ENCODE data around the gene KYNU.

KYNU gene

DNA sequence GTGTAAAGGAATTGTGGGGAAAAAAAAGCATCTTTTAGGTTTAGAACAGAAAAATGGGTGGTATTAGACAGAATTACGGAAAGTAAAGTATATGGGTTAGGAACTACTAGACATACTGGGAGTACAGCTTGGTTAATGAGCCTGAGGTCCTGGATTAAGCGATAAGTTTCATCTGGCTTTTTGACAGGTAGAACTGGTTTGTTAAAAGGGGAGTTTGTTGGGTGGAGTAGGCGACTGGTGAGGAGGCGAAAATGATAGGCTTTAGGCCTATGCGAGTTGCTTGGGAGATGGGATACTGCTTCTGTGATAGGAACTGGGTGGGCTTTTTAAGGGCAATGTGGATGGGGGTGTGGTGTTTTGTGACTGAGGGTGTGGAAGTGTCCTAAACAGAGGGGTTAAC, 56.5 kb downstream of the KYNU start (continued):
- TF ChIP-seq HIC1 (tag by site-specific recombination; IDR thresholded peaks at IDR 0.05): no peak

- H3K36me3 ChIP-seq (ENCODE audit: control insufficient read depth in 2 of 2, insufficient read depth in 1 of 2, low read length in 2 of 2): no peaks in the 10 kb centered on the region
- ChIA-PET POLR2A (no interaction called here), CTCF (no interaction called here)
- H3K27ac ChIP-seq (ENCODE audit: extremely low read depth, low read depth, low read length): no peak overlapping the region
- no peaks in the 10 kb centered on the region for H3K4me1 ChIP-seq (ENCODE audit: control insufficient read depth, insufficient read depth, low read length)
- no peak overlapping the region for H3K4me3 ChIP-seq (ENCODE audit: low read depth, low read length)
- TF ChIP-seq SCRT2 (tag by site-specific recombination; IDR thresholded peaks at IDR 0.05) (no peak), ZNF37A (tag by site-specific recombination; IDR thresholded peaks at IDR 0.05) (no peak)
- no peaks in the 10 kb centered on the region for H3K9me3 ChIP-seq (ENCODE audit: control insufficient read depth, insufficient read depth, low read depth, low read length)
Measured at GRCh38 chr2:142935563-142936089, 58.2 kb downstream of the KYNU start.

- TF ChIP-seq ZBTB49 (tag by site-specific recombination; IDR thresholded peaks at IDR 0.05; ENCODE audit: low read depth): no peak
- TF ChIP-seq ZNF148 (tag by site-specific recombination; IDR thresholded peaks at IDR 0.05; ENCODE audit: borderline replicate concordance): no peak
- TF ChIP-seq OSR2 (tag by site-specific recombination; IDR thresholded peaks at IDR 0.05): no peak
- TF ChIP-seq ZNF514 (tag by site-specific recombination; IDR thresholded peaks at IDR 0.05): no peak
- no peak for TF ChIP-seq ZNF707 (tag by site-specific recombination; IDR thresholded peaks at IDR 0.05)
- TF ChIP-seq ZNF837 (tag by site-specific recombination; IDR thresholded peaks at IDR 0.05): no peak
- no peak for TF ChIP-seq KLF8 (tag by site-specific recombination; IDR thresholded peaks at IDR 0.05)
- no peak for TF ChIP-seq ZNF157 (tag by site-specific recombination; IDR thresholded peaks at IDR 0.05)
- no peak for TF ChIP-seq ZSCAN23 (tag by site-specific recombination; IDR thresholded peaks at IDR 0.05)
- TF ChIP-seq, protein P1, sequence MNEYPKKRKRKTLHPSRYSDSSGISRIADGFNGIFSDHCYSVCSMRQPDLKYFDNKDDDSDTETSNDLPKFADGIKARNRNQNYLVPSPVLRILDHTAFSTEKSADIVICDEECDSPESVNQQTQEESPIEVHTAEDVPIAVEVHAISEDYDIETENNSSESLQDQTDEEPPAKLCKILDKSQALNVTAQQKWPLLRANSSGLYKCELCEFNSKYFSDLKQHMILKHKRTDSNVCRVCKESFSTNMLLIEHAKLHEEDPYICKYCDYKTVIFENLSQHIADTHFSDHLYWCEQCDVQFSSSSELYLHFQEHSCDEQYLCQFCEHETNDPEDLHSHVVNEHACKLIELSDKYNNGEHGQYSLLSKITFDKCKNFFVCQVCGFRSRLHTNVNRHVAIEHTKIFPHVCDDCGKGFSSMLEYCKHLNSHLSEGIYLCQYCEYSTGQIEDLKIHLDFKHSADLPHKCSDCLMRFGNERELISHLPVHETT (tag by site-specific recombination; IDR thresholded peaks at IDR 0.05): no peak
- Histone ChIP-seq H3K4me3 (ENCODE audit: low read depth, low read length) (no peak overlapping the region), H3K4me1 (ENCODE audit: control insufficient read depth, insufficient read depth, low read length) (no peaks in the 10 kb centered on the region), H3K27ac (ENCODE audit: extremely low read depth, low read depth, low read length) (no peak overlapping the region), H3K36me3 (ENCODE audit: control insufficient read depth in 2 of 2, insufficient read depth in 1 of 2, low read length in 2 of 2) (no peaks in the 10 kb centered on the region), H3K9me3 (ENCODE audit: control insufficient read depth, insufficient read depth, low read depth, low read length) (no peaks in the 10 kb centered on the region)
- CTCF ChIA-PET: no interaction called here
- POLR2A ChIA-PET: no interaction called here
Measured at GRCh38 chr2:142936629-142937028, 59.2 kb downstream of the KYNU start.

Data from HEK293 (cell line).